HEK293 (cell line): ENCODE results near the gene DIP2C.

Experiments used
- CTCF ChIA-PET: fragments of 350-600 bp; formaldehyde crosslinking; extraction: SDS; loops from one replicate; lab custom pipeline; 2021; ENCODE audit warnings: antibody characterized with exemption; lab: Yijun Ruan, JAX
- POLR2A ChIA-PET: fragments of 300-600 bp; formaldehyde crosslinking; extraction: SDS; loops from one replicate; lab custom pipeline; 2020; ENCODE audit warnings: antibody characterized with exemption, inconsistent platforms; lab: Yijun Ruan, JAX
- H3K27ac ChIP-seq: fragments of 200-500 bp; sonication (Bioruptor generic); 2 replicates; pipeline ENCODE4 v1.5.1; 2014; ENCODE audit warnings: low read depth, low read length, control low read depth, inconsistent platforms; ENCODE audit errors: extremely low read depth
- H3K36me3 ChIP-seq, 2 experiments: fragments of 200-500 bp in 1 of 2; sonication (Bioruptor generic) in 1 of 2; 1 replicate in 1 of 2; 2 replicates in 1 of 2; pipeline ENCODE4 v1.5.1; 2014 to 2017; ENCODE audit warnings: inconsistent platforms in 2 of 2, low read length in 2 of 2; ENCODE audit not compliant: control insufficient read depth in 2 of 2, insufficient read depth in 1 of 2
- H3K4me1 ChIP-seq: fragments of 200-500 bp; sonication (Bioruptor generic); 2 replicates; pipeline ENCODE4 v1.5.1; 2014; ENCODE audit warnings: mild to moderate bottlenecking, low read length, inconsistent platforms; ENCODE audit not compliant: control insufficient read depth, insufficient read depth
- H3K4me3 ChIP-seq: 2 replicates; pipeline ENCODE4 v1.5.1; 2011; ENCODE audit warnings: low read depth, mild to moderate bottlenecking, control low read depth, low read length, moderate library complexity
- H3K9me3 ChIP-seq: fragments of 200-500 bp; sonication (Bioruptor generic); 2 replicates; pipeline ENCODE4 v1.5.1; 2014; ENCODE audit warnings: low read depth, low read length, inconsistent platforms; ENCODE audit not compliant: control insufficient read depth, insufficient read depth
- ELK4 ChIP-seq: IDR thresholded peaks from 2 replicates; pipeline ENCODE4 v1.6.1; 2011; ENCODE audit warnings: mild to moderate bottlenecking, low read depth, low read length, borderline replicate concordance
- KLF1 ChIP-seq: fragments of 450-650 bp; formaldehyde crosslinking; IDR thresholded peaks from 2 replicates; pipeline ENCODE4 v1.5.1; 2016; ENCODE audit warnings: missing biosample characterization, missing genetic modification characterization
- KLF17 ChIP-seq: fragments of 450-650 bp; formaldehyde crosslinking; IDR thresholded peaks from 2 replicates; pipeline ENCODE4 v1.5.1; 2016; ENCODE audit warnings: missing biosample characterization, missing genetic modification characterization
- ZBTB1 ChIP-seq: fragments of 450-650 bp; formaldehyde crosslinking; IDR thresholded peaks from 2 replicates; pipeline ENCODE4 v1.5.1; 2016; ENCODE audit warnings: missing biosample characterization, missing genetic modification characterization
- ZBTB10 ChIP-seq: fragments of 450-650 bp; formaldehyde crosslinking; IDR thresholded peaks from 2 replicates; pipeline ENCODE4 v1.5.1; 2016; ENCODE audit warnings: missing biosample characterization, missing genetic modification characterization
- ZEB2 ChIP-seq: fragments of 450-650 bp; formaldehyde crosslinking; IDR thresholded peaks from 2 replicates; pipeline ENCODE4 v1.5.1; 2016; ENCODE audit warnings: missing biosample characterization, missing genetic modification characterization
- ZFHX2 ChIP-seq: fragments of 450-650 bp; formaldehyde crosslinking; conservative IDR thresholded peaks from 2 replicates; pipeline ENCODE4 v1.5.1; 2016; ENCODE audit warnings: missing biosample characterization, missing genetic modification characterization
- ZNF121 ChIP-seq: fragments of 450-650 bp; formaldehyde crosslinking; IDR thresholded peaks from 2 replicates; pipeline ENCODE4 v1.5.1; 2016; ENCODE audit warnings: missing biosample characterization, missing genetic modification characterization
- ZNF133 ChIP-seq: fragments of 450-650 bp; formaldehyde crosslinking; IDR thresholded peaks from 2 replicates; pipeline ENCODE4 v1.5.1; 2016; ENCODE audit warnings: missing biosample characterization, missing genetic modification characterization
- ZNF202 ChIP-seq: fragments of 450-650 bp; formaldehyde crosslinking; IDR thresholded peaks from 2 replicates; pipeline ENCODE4 v1.5.1; 2016; ENCODE audit warnings: missing biosample characterization, missing genetic modification characterization, borderline replicate concordance
- ZNF248 ChIP-seq: fragments of 450-650 bp; formaldehyde crosslinking; IDR thresholded peaks from 2 replicates; pipeline ENCODE4 v1.5.1; 2017; ENCODE audit warnings: missing biosample characterization, missing genetic modification characterization
- ZNF629 ChIP-seq: fragments of 450-650 bp; formaldehyde crosslinking; IDR thresholded peaks from 2 replicates; pipeline ENCODE4 v1.5.1; 2017; ENCODE audit warnings: missing biosample characterization, missing genetic modification characterization

The DIP2C gene

GRCh38 chr10:642186-642890, 47.1 kb downstream of the DIP2C start:
- Histone ChIP-seq H3K9me3 (no peaks in the 10 kb centered on the region), H3K27ac (no peak overlapping the region), H3K4me3 (no peak overlapping the region), H3K4me1 (no peaks in the 10 kb centered on the region), H3K36me3 (peaks cover 0 to 3% of the 10 kb centered on the region in 2 experiments; a peak in 1 of 3 replicates)
- ChIA-PET POLR2A (no interaction called here), CTCF (no interaction called here)
- peak; percentile 62 for TF ChIP-seq KLF1
- no peak for TF ChIP-seq ZNF202 (tag by site-specific recombination)
- no peak for TF ChIP-seq ELK4

GRCh38 chr10:641149-642010, 48.1 kb downstream of the DIP2C start:
- ChIA-PET CTCF (no interaction called here), POLR2A (no interaction called here)
- Histone ChIP-seq H3K4me3 (no peak overlapping the region), H3K4me1 (no peaks in the 10 kb centered on the region), H3K36me3 (peaks cover 0 to 3% of the 10 kb centered on the region in 2 experiments; a peak in 1 of 3 replicates), H3K27ac (no peak overlapping the region), H3K9me3 (no peaks in the 10 kb centered on the region)
- TF ChIP-seq ZEB2 (tag by site-specific recombination) (no peak), ZNF121 (tag by site-specific recombination) (peak; percentile 89)

GRCh38 chr10:640673-641045, 48.8 kb downstream of the DIP2C start:
- no peaks in the 10 kb centered on the region for H3K9me3 ChIP-seq
- no peak for TF ChIP-seq ZBTB1 (tag by site-specific recombination)
- no peak for TF ChIP-seq ZFHX2 (tag by site-specific recombination)
- no peak for TF ChIP-seq KLF17
- no peak for TF ChIP-seq ZNF629 (tag by site-specific recombination)
- TF ChIP-seq ZNF248 (tag by site-specific recombination): no peak
- TF ChIP-seq, all 188 proteins: peak for 0
- Histone ChIP-seq H3K36me3 (peaks cover 0 to 3% of the 10 kb centered on the region in 2 experiments; a peak in 1 of 3 replicates), H3K4me1 (no peaks in the 10 kb centered on the region), H3K4me3 (no peak overlapping the region), H3K27ac (no peak overlapping the region)
- CTCF ChIA-PET: no interaction called here
- POLR2A ChIA-PET: no interaction called here

GRCh38 chr10:639751-640672, 49.5 kb downstream of the DIP2C start:
- Histone ChIP-seq H3K4me3 (no peak overlapping the region), H3K9me3 (no peaks in the 10 kb centered on the region), H3K36me3 (peaks cover 0 to 3% of the 10 kb centered on the region in 2 experiments; a peak in 1 of 3 replicates), H3K27ac (no peak overlapping the region), H3K4me1 (no peaks in the 10 kb centered on the region)
- ChIA-PET POLR2A (no interaction called here), CTCF (no interaction called here)
- TF ChIP-seq ZNF133 (peak; percentile 67; the same call in 1 of the 2 replicates), ZBTB10 (tag by site-specific recombination) (no peak)
